NCI-H460 (cell line): ENCODE results near the gene SOX18. TPM values are rescaled to one million over a fixed set of nuclear protein-coding genes. Genes with fewer than 3 reads are reported as not detected.
A peak's percentile ranks its signal among the peaks of the same experiment; 100 is the strongest.

Experiments
- DNase-seq: peaks from one replicate; pipeline ENCODE4 v3.0.0-alpha.2; 2016; ENCODE audit warnings: low read depth; ENCODE audit errors: extremely low read depth
- total RNA-seq: library from RNA; depleted of rRNA; stranded (reverse); fragments of >200 nt; shearing (Covaris generic); gene quantifications from 2 replicates; pipeline ENCODE4 v1.2.3, GENCODE V29; 2014

SOX18 gene
- total RNA-seq, 1 experiment from 2014 or later = 0.77 TPM

DNA sequence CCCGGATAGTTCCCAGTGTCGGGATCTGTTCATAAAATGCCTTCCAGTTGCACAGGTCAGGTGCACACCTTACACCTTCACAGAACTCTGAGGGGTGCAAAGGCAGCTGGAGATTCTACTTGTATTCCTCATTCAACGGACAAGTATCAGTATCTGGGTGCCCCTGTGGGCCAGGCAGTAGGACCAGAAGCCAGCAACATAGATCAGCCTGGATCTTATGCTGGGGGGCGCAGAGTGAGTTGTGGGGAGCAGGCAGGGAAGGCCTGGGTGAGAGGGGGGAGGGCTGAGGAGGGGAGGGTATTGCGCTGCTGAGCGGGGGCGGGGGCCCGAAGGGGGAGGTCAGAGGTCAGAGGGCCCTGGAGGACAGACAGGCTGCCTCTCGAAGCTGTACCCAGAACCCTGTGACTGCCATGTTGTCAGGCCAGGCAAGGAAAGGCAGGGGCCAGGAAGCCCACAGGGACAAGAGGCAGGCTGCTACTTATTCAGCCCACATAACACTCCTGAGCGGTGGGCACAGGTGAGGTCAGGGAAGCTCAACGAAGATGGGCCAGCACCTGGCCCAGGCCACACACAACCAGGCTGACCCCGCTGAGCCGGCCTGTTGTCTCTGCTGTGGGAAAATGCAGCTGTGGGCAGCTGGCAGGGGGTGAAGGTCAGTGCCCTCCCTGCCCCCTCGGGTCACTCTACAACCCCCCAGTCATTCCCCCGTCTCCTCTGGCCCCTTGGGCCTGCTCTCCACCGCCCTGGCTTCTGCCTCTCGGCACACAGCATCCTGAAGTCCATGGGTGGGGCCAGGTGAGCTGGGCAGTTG is 31.6 kb upstream of the SOX18 start:
- DNase-seq = no peak

DNA sequence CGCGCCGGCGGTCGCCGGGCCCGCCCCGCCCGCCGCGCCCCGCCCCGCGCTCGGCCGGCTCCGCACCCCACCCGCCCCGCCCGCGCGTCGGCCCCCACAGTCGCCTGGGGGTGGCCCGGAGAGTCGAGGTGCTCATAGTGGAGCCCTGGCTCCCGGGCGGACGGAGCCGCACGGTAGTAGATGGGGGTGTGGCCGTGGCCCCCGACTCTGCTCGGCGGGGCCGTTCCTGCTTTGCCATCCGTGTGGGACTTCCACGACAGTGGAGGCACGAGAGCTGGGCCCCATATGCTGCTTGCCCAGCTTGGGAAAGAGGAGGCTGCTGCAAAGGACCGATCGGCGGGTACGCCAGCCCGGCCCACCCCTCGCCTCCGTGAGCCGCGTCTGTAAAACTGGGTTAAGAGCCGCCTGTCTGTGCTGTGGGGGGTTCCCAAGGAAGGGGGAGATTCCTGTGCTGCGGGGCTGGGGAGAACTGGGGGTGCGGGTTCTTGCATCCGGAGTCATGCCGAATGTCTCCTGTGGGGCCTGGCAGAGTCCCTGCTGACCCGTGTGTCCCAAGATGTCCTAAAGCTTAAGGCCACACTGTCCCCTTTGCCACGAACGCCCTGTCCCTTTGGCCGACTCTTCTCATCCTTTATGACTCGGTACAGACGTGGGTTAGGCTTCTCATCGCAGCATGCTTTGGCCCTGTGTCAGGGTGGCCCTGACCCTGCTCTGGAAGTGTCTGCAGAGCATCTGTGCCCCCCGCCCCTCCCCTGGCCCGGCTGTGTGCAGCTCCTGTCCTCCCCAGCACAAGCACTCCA is 30.8 kb upstream of the SOX18 start, which contains the start of gene OPRL1:
Gene OPRL1 (plus strand): TSS at position 70 of the 800 bp plus-strand sequence. CDS start 12,639 bp downstream, outside the sequence.
- no peak for DNase-seq

DNA sequence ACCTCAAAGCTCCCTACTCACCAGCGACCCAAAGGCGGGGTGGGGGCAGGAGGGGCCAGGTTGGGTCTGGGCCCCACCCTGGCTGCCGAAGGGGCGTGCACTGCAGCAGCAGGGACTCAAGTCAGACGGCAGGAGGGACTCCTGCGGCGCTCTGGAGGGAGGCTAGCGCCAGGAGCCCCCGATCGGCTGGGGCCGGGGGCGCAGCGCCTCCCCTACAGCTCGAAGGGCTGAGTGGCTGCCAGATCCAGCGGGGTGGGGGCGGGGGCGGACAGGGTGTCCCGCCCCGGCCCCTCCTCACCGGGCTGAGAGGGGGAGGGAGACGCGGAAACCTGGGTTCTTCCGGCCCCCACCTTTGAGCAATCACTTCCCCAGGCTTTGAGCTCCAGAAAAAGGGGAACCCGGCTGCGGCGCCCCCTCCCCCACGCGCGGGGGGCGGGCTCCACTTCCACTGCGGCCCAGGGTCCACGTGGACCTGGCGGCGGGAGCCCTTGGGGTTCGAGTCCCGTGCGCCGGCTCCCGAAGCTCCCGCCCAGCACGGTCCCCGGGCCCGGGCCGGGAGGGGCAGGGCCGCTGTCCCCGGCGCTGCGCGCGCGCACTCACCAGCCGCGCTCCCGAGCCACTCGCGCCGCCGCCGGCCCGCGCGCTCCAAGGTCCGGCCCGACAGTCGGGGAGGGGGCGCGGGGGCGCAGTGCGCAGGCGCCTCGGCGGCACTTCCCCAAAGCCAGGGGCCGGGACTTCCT is 30.0 kb upstream of the SOX18 start, which contains the start of gene RGS19:
Gene RGS19 (minus strand): TSS at position 246 of the 740 bp plus-strand sequence. CDS start 2,632 bp downstream, outside the sequence.
- peak; percentile 69 for DNase-seq

DNA sequence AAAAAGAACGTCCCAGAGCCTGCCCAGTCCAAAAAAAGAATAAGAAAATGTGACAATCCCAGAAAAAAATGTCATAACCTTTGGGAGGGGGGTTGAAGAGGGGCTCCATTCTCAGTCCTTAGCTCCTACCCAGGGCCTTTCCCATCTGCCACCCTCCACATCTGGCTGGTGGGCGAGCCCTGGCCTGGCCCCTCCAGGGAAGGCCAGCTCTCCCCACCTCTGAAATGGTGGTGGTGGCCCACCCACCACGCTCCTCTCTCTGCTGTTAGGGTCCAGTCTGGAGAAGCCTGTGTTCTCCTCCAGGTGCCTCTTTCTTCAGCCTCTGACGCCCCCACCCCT is 29.5 kb upstream of the SOX18 start:
- DNase-seq = no peak

DNA sequence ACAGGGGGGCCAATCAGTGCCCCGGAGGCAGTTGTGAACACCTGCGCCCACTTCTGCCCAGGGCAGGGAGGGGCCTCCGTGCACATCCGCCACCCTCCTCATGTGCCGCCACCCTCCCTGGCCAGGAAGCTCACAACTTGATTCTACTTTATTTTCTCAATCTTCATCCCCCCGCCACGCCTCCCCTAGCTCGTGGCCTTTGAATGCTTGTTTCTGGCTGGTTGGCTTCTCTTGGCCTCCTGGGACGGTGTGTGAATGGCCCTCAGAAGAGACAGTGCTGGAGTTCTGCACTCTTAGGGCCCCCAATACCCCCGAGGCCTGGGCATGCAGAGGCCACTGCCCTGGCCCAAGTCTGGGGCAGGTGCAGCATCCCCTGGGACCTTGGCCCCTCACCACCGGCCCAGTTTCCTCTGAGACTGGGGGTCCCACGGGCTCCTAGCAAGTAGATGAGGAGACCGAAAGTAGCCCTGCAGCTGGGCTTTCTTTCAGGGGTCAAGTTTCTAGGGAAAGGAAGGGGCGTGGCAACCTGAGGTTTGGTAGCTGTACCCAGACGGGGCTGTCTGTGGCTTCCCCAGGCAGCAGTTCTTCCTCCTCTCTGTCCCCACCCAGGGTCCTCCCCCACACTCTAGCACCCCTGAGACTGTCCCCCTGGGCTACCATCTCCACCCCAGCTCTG is 28.6 kb upstream of the SOX18 start:
- no peak for DNase-seq

DNA sequence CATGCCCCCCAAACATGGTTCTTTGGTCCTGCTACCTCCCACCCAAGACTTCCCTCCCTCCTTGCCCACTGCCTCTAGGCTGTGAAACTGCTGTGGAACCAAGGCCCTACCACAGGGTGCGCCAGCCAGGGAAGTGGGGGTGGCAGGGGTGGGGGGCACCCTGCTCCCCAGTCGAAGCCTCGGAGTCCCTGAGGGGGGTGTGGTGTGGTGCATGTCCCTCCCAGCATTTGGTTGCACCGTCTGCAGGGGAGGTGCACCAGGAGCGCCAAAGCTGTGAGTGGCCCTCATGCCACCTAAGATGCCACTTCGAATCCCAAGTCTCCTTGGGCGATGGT is 28.1 kb upstream of the SOX18 start:
- no peak for DNase-seq

DNA sequence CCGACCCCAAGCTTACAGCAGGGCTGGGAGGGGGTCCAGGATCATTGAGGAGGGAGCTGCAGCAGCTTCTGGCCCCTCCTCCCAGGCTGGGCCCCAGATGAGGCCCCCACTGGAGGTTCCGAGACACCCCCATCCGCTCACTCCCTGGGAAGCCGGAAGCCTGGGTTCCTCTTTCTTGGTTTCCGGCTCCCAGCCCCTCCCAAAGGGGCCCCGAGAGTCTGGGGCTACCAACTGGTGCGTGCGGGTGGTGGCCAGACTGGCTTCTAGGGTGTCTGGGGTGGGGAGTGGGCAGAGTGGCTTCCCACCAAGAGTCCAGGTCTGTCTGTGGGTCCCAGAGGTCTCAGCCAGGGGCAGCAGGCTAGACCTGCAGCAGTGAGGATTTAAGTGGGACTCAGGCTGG is 27.7 kb upstream of the SOX18 start:
- DNase-seq = no peak

DNA sequence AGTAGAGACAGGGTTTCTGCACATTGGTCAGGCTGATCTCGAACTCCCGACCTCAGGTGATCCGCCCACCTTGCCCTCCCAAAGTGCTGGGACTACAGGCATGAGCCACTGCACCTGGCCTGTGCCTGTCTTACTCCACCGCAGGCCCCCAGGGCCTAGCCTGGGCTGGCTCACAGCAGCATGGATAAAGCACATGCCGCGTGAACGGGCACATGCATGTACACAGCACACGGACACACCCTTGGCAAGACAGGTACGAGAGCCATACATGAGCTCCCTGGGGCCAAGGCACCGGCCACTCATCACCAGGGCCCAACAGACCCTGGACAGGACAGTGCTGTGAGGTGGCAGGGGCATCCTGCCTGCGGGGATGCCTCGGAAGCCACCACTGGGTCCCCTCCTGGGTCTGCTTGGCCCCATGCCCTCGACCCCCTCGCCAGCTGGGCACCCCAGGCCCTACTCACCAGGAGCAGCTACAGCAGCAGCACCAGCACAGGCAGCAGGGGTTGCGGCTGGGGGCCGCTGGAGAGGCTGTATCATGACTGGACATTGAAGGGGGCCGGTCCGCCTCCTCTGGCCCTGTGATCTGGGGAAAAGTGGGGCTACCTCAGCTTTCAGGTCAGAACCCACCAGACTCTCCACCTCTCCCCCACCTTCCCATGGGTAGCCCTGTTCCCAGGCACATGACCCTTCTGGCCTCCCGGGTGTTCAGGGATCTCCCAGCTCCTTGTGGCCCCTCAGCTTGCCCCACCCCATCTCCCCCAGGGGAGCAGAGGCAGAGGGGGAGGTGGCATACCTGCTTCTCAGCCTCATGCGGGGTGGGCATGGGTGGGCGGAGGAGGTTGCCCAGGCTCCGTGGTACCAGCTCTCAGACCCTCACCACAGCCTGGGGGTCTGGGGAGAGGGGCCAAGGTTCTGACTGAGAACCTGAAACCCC is 26.9 kb upstream of the SOX18 start:
- DNase-seq = no peak

DNA sequence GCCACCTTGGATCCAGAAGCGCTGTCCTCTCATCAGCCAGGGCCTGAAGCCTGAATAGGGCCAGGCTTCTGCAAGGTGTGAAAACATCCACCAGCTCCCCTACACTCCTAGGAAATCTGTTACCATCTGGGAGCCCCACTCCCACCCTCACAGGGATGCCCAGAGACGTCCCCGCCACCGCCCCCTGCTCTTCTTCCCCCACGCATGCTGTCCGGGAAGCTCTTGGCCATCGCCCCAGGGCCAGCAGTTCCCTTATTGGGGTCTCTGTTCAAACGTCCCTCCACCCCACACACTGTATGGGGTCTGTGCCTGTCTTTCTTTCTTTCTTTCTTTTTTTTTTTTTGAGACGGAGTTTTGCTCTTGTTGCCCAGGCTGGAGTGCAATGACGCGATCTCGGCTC is 26.1 kb upstream of the SOX18 start:
- DNase-seq = no peak

DNA sequence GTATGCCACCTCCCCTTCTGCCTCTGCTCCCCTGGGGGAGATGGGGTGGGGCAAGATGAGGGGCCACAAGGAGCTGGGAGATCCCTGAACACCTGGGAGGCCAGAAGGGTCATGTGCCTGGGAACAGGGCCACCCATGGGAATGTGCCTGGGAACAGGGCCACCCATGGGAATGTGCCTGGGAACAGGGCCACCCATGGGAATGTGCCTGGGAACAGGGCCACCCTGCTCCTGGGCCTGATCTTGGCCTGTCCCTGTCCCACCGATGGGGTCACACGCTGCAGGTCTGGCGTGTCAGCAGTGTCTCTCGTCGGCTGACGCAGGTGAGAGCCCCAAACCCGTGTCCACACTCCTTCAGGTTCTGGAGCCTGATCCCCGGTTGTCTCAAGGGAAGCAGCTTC is 25.5 kb upstream of the SOX18 start:
- no peak for DNase-seq

DNA sequence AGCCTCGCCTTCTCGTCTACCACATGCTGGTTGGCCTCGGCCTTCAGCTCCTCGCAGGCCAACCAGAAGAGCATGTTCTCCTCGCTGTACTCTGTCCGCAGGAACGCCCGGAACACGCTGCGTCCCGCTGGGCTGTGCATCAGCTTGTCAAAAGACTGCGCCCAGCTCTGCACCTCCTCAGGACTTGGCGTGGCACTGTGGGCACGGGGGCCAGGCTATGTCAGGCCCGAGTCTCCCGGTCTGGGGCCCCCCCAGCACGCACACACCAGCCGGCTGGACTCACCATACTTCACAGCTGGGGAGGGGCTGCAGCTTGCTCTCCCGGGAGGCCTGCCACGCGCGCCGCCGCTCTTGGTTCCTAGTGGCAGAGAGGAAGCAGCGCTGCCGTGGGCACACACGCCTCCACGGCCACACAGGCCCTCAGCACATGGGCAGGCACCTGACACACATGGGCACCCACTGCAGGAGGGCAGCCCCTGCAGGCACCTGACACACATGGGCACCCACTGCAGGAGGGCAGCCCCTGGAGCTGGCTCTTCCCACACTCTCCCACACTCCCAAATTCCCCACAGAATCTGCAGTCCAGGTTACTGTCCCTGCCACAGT is 24.8 kb upstream of the SOX18 start:
- no peak for DNase-seq

DNA sequence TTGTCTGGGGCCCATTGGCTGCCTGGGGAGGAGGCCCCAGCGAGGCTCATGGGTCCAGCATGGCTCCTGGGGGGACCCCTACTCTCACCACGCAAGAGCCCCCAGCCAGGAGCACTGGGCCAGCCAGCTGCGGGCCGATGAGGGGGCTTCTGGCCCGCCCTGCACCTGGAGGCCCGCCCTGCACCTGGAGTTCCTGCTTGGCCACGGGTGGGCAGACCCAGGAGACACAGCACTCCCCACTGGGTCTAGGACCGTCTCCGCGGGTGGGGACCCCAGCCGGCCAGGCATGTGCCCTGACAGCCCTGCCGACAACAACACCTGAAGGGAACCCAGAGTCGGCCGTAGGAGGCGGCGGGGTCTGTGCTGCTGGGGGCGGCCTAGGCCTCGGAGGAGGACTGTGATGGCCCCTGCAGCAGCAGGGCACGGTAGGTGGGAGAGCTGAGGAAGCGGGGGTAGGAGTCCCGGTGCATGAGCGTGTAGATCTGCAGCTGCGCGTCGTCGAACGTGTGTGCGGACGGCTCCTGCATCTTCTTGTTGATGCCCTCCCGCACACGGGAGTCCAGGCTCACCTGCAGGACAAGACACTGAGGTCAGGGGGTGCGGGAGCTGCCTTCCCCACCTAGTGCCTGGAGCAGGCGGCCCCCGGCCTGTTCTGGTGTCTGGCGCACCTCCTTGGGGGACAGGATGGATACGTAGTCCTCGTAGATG is 24.2 kb upstream of the SOX18 start:
- DNase-seq = no peak

DNA sequence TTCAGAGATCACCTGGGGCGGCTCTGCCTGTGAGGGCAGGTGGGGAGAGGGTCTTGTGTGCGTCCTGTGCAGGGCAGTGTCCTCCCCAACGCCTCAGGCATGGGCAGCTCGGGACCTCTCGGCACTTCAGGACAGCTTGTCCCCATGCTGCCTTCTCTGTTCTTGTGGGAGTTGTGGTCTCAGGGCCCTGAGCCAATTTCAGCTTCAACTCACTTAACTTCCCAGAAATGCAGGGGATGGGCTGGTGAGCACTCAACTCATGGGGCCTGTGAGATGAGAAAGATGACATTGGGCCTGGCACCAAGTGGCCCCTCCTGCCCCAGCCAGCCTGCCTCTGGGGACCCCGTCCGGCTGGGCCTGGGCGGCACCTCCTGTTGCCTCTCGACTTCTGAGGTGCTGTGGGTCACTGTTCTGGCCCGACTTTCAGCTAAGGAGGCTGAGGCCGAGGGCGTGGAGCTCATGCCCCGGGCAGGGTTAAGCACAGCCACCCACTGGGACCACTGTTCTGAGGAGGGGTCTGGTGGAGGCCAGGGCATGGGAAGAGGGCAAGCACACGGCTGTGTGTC is 23.1 kb upstream of the SOX18 start:
- no peak for DNase-seq

DNA sequence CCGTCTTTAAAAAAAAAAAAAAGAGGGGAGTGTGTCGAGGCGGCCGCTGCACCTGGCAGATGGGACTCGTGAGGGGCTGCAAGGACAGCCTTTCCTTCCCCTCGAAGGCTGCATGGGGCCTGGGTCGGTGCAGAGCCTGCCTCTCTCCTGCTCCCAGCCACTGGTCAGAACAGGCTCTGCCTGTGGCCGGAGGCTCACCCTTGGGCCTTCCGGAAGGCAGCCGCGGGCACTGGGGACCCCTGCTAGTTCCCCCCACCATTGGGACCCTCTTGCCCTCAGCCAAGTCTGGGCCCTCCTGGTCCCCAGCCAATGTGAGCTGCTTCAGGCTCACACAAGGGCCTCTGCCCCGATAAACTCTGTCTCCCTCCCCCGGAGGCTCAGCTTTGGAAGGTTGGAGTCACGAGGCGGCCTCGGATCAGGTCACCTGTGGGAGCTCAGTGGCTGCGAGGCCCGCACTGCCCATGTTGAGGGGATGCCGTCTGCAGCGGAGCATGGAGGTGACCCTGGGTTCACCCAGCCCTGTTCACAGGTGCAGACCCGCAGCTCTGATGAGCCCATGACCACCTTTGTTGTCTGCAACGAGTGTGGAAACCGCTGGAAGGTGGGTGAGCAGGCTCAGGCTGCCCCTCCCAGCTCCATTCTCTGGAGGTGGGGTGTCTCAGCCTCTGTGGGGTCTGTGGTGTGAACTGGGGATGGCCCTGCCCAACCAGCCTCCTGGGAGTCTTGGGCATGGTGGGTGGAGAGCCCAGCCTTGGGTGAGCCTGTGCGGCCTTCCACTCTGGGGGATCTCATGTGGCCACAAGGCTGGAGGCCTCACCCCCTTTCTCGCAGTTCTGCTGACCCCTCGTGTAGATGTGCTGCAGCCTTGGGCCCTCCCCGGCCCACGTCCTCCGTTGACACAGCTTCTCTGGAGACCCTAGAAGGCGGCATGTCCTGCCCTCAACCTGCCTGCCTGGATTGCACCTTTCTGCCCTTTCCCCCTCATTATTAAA is 22.2 kb upstream of the SOX18 start:
- no peak for DNase-seq

DNA sequence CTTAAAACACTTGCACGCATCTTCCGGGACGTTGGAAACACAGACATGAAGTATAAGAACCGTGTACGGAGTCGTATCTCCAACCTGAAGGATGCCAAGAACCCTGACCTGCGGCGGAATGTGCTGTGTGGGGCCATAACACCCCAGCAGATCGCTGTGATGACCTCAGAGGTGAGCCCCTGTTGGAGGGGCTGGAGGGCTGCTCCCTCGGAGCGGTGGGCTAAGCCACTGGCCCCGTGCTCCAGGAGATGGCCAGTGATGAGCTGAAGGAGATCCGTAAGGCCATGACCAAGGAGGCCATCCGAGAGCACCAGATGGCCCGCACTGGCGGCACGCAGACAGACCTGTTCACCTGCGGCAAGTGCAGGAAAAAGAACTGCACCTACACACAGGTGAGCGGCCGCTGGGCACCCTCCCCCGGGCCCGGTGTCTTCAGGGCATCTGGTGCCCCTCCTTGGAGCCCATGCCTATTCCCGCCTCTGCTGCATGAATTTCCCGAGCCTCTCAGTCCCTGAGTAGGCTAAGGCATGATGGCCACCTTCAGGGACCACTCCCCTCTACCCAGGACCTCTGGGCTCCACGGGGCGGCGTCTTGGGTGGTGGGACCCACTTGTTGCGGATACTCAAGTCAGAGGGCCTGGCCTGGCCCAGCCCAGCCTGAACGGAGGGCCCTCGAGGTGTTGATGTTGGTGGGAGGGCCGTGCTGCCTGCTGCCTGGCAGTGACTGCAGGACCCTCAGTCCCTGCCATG is 21.0 kb upstream of the SOX18 start:
- DNase-seq = no peak

DNA sequence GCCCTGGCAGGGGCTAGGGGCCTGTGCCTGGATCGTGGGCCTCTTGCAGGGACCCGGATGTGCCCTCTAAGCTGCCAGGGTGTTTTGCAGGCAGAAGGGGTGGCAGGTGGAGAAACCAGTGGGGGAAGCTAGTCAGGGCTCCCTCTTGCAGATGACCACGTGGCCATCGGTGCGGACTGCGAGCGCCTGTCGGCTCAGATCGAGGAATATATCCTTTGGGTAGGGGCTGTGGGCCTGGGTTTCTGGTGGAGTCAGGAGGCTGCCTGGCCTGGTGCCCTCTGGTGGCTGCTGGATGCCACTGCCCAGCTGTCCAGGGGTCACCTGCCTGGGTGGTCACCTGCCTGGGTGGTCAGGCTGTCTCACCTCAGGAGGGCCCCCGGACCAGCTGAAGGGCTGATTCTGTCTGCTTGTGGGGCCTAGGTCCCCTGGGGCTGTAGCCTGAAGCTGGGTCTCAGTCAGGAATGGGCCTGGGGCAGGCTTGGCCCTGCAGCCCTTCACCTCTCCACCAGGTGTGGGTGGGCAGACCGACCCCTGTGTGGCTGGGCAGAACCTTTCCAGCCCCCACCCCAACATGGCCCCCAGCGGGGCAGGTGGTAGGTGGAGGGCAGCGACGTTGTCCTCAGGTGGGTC is 20.3 kb upstream of the SOX18 start:
- no peak for DNase-seq
